GM04503 (cell line): ENCODE results near the gene KCNS3.

Experiments used
- DNase-seq: peaks from one replicate; pipeline ENCODE4 v3.0.0-alpha.2; 2012; ENCODE audit warnings: low read depth

Gene KCNS3

DNA sequence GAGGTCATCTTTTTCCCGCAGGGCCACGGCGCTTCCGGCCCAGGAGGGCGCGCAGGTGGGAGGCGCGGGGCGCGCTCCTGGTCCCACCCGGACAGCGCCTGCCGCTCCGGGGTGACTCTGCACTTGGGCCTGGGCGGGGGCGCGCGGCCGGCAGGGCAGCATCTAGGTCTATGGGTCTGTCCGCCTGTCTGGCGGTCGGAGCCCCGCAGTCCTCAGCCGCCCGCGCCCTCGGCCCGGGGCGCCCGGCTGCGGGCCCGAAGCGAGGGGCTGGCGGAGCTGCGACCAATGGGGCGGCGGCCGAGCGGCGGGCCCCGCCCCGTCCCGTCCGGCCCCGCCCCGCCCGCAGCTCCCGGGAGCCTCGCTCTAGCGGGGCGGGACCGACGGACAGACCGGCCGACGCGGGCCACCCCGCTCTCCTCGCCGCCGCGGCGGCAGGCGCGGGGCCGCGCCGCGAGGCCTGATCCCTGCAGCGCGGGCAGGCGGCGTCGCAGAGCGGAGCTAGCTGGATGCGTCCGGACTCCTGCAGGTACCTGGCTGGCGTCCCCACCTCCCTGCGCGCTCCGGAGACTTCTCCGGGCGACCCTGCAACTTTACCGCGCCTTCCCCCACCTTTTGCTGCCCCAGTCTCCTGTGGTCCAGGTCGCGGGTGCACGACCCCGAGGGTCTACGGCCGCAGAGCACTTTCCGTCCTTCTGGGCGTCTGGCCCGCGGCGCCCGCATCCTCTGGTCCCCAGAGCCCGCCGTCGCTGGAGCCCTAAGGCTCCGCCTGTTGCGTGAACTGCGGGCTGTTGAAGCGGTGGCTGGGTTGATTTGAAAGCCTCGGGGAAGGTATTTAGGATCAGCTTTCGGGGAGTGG, at the start of gene KCNS3:
Gene KCNS3, plus strand, starts transcription at position 387 of the 856 bp plus-strand sequence. CDS start 52,342 bp downstream, outside the sequence.
- no peak for DNase-seq

- no peak for DNase-seq
Measured at GRCh38 chr2:17830053-17831034, 48.1 kb upstream of the KCNS3 start.

GRCh38 chr2:17835516-17835915, 43.0 kb upstream of the KCNS3 start:
- no peak for DNase-seq

DNA sequence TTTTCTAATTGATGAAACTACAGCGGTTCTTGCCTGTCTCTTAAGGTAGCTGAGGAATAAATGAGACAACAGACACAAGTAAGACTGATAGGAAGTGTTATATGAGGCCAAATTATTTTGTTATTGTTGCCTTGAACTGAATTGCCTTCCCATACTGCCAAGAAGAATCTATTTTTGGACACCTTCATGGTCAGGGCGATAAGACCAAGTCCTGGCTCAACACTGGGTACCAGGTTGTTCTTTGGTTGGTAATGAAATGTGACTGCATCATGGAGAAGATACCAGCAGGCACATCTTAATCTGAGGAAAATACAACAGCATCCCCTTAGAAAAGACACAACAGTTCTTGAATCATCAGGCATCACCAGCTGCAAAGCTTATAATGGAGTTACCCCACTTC, 38.5 kb upstream of the KCNS3 start:
- DNase-seq: no peak

DNA sequence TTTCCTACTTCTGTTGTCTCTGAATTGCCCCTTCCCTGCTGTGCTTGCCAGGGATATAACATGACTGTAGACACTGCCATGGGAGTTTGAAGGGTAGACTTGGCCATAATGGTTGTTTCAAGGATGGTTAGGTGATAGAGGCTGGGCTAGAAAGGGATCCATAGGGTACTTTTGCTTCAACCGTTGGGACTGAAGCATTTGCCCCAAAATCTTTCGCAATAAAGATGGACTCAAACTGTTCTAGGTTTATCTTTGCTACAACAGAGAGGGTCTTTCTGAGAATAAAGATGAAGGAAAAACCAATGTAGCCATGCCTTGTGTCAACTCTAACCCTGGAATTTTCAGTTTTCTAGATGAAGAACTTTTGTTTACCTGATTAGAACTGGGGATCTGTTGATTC, 35.0 kb upstream of the KCNS3 start:
- no peak for DNase-seq

- no peak for DNase-seq
Measured at GRCh38 chr2:17845806-17846205, 32.7 kb upstream of the KCNS3 start.

GRCh38 chr2:17846676-17847075, 31.8 kb upstream of the KCNS3 start:
- no peak for DNase-seq

- no peak for DNase-seq
Measured at GRCh38 chr2:17847236-17847635, 31.2 kb upstream of the KCNS3 start.

DNA sequence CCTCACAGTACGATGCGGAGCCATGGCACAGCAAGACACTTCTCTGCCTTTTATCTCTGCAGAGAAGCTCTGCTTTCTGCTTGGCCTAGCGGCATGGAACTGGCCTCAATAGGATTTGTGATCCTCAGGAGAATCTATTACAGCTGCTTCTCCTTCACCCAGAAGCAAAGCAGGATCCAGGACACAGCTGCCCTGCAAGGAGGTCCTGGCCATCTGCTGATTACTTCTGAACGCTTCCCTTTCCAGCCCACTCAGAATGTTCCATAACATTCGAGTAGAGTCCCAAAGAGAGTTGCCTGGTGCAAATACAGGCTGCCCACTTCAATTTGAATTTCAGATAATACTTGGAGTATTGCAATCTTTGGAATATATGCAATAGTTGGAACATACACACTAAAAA, 29.2 kb upstream of the KCNS3 start:
- DNase-seq: no peak

DNA sequence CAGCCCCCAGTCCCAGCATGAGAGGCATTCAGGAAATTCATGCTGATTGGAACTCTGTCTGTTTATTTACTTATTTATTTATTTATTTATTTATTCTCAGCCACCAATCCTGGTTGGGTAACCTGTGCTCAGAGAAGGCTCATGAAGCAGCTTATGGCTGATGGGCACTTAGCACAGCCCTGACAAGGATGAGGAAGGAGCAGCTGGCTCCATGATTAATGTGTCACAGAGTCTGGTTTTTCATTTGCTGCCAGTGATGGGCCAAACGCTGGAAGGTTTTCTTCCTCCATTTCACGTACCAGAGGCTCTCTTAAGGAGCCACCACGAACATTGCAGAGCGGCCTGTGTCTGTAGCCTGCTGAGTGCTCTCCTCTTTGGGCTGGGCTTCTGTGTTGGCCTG, 28.3 kb upstream of the KCNS3 start:
- no peak for DNase-seq

DNA sequence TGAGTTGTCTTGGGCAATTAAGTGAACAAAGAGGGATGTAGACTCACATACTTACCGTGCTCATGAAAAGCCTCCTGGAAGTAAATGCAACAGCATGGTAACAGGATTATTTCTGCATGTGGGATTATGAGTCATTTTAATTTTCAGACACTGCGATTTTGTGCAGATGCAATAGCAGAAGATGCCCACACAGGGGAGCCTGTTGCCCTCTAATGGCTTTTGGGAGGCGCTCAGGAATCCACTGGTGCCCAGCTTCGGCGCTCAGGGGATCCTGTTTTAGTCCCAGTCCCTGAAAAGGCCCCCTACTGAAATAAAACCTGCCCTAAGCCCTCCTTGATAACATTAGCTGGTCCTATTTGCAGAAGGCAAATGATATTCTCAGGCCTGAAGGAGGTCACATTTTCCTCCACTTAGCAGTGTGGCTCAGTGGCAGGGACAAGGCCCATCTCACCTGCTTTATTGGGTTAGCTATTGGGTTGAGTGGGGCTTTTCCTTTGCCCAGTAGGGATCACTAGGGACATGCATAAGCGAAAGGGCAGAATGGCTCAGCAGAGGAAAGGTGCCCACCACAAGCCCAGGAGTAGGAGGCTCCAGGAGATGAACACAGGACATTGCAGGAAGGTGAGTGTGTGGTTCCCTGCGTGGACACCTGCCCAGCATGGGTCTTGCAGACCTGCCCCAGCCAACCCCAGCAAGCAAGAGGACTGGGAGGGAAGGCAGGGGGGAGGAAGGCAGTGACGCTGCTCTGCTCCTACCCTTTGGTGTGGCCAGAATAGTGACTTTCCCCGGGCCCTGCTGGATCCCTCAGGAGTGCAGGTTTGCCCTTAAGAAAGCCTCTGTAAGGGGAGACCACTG, 26.5 kb upstream of the KCNS3 start:
- DNase-seq: peak; percentile 19

- no peak for DNase-seq
Measured at GRCh38 chr2:17853799-17854198, 24.7 kb upstream of the KCNS3 start.

DNA sequence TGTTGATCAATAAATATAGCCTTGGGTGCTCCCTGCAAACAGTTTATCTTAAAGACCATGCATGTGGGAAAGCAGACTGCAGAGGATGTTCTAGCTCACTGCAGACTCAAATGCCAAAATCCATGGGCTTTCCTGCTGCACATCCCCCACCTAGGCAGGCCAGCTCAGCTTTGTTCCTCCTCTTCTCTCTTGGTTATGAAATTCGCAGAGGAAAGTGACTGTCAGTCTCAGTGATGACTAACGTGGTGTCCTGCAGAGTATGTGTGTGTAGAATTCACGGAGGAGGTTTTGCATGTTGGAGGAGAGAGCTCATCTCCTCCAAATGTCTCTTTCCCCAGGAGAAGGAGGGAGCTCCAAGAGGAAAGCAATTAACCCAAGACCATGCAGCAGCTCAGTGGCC, 21.4 kb upstream of the KCNS3 start:
- DNase-seq: no peak

- DNase-seq: no peak
Measured at GRCh38 chr2:17858064-17858463, 20.4 kb upstream of the KCNS3 start.

DNA sequence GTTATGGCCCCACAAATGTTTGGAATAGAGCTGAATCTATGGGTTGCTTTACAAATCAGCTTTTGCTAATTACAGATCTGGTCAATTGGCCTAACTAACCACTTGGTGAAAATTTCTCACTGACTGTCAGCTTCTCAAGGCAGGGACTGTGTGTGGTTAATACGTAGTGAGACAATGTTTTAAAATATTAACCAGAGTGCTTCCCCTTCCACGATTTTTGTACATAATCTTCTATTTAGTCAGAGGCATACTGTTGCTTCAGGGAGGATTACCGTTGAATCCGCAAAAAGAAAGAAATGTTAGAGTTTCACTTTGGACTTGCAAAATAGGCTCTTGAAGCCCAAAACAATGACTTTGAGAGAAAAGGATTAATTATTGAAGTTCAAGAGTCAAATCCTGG, 14.9 kb upstream of the KCNS3 start:
- DNase-seq: no peak

DNA sequence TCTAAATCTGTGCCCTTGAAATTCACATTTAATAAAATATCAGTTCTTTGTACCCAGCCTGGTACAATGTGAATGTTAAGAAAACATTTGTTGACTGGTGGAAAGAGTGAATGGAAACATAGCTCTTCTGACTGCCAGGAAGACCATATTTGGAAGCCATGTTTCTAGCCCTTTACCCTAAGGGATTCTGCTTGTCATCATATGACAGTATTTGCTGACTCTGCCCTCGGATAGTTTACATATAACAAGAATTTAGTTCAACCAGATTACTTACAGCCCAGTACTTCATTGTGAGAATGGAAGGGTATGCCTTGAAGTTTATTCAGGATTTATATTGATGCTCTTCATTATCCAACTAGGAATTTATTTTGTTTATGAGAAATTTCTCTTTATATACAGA, 13.8 kb upstream of the KCNS3 start:
- DNase-seq: no peak

DNA sequence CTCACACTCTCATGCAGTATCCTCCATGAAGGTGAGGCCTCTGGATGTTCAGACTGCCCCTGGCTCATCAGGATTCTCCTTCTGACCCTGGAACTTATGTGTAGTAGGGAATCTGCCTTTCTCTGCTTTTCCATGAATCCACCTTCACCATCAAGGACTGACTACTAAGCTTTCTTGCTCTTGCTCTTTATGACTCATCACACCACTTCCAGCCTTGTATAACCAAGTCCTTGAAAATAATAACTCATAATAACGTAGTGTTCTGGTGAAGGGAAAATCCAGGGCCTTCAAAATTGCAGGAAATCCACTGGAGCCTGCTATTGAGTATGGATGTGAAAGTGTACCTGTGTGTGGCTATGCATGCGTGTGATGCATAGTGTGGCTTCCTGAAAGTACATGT, 11.3 kb upstream of the KCNS3 start:
- DNase-seq: no peak

DNA sequence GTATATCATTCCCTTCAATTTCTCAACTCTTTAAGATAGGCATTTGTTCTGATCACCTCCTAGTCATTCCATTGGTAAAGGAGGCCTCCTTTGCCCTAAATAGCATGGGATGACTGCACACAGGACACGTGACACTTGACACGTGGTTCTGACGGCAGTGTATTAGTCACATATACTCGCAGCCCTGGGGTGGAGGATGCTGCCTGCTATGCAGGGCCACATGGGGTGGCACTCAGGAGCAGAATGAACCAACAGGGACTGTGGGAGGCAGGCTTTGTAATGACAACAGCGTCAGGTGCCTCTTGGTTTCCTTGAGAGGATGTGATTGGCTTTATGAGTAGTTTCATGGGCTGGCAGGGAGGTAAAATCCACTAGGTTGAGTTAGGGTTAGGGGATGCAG, 9.3 kb upstream of the KCNS3 start:
- no peak for DNase-seq

- no peak for DNase-seq
Measured at GRCh38 chr2:17871639-17872038, 6.8 kb upstream of the KCNS3 start.

GRCh38 chr2:17873021-17873420, 5.4 kb upstream of the KCNS3 start:
- DNase-seq: no peak

- DNase-seq: no peak
Measured at GRCh38 chr2:17876590-17876989, 1.9 kb upstream of the KCNS3 start.

DNA sequence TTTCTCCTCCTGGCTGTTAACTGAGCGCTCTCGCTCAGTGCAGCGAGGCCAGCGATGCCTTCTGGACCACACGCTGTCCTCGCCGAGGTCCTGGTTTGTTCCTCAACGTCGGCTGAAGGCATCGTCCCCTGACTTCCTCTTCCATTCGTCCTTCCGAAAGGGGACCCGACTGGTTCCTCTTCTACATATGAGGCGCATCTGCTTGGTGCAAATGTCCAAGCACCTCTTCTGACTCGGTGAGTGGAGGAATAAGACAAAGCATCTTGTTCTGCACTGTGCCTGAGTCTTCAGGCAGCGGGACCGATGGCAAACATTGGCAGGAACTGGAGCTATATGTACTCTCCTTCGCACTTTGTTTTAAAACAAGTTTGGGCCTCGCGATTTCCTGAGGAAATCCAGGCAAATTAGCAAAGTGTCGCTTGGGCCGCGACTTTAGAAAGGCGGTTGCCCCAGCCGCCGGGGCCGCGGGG, 621 bp upstream of the KCNS3 start:
- DNase-seq: no peak
